GM23338 (cell line): ENCODE data around the gene PAK1. TPM values are rescaled to one million over a fixed set of nuclear protein-coding genes. Genes with fewer than 3 reads are reported as not detected.

Source experiments
- ATAC-seq: fragments of 200-7000 bp; cut with Tn5 transposase; 3 replicates; pipeline ENCODE4 v1.9.1; 2020
- DNase-seq: peaks from one replicate; pipeline ENCODE4 v3.0.0-alpha.2; 2015; ENCODE audit warnings: low spot score
- H2AFZ ChIP-seq: fragments of 200-600 bp; sonication (generic); 2 replicates; pipeline ENCODE4 v1.8.0; 2016; ENCODE audit warnings: antibody characterized with exemption, mild to moderate bottlenecking, moderate library complexity
- H3F3A ChIP-seq: fragments of 200-600 bp; sonication (generic); replicated peaks from 2 replicates; pipeline ENCODE4 v1.8.0; 2017; ENCODE audit warnings: antibody characterized with exemption, mixed run types, low read depth
- H3K27ac ChIP-seq: fragments of 200-600 bp; sonication (generic); 2 replicates; pipeline ENCODE4 v1.6.1; 2016; ENCODE audit warnings: low read depth
- H3K27me3 ChIP-seq: fragments of 200-600 bp; sonication (generic); 2 replicates; pipeline ENCODE4 v1.8.0; 2016; ENCODE audit warnings: mild to moderate bottlenecking, mixed run types, moderate library complexity; ENCODE audit not compliant: insufficient read depth
- H3K36me3 ChIP-seq: fragments of 200-600 bp; sonication (generic); 2 replicates; pipeline ENCODE4 v1.8.0; 2016; ENCODE audit warnings: mild to moderate bottlenecking; ENCODE audit not compliant: insufficient read depth
- H3K4me1 ChIP-seq: fragments of 200-600 bp; sonication (generic); 2 replicates; pipeline ENCODE4 v1.8.0; 2016; ENCODE audit warnings: mild to moderate bottlenecking, moderate library complexity; ENCODE audit not compliant: insufficient read depth
- H3K4me2 ChIP-seq: fragments of 200-600 bp; sonication (generic); 2 replicates; pipeline ENCODE4 v1.7.1; 2017; ENCODE audit warnings: mixed run types
- H3K4me3 ChIP-seq: fragments of 200-600 bp; sonication (generic); 2 replicates; pipeline ENCODE4 v1.6.1; 2016; ENCODE audit warnings: mixed run types
- H3K79me2 ChIP-seq: fragments of 200-600 bp; sonication (generic); replicated peaks from 2 replicates; pipeline ENCODE4 v1.8.0; 2017; ENCODE audit warnings: mild to moderate bottlenecking; ENCODE audit not compliant: insufficient read depth
- H3K9me2 ChIP-seq: fragments of 200-600 bp; sonication (generic); 2 replicates; pipeline ENCODE4 v1.8.0; 2017; ENCODE audit not compliant: insufficient read depth
- H4K20me1 ChIP-seq: fragments of 200-600 bp; sonication (generic); replicated peaks from 2 replicates; pipeline ENCODE4 v1.8.0; 2017; ENCODE audit warnings: mild to moderate bottlenecking; ENCODE audit not compliant: insufficient read depth
- H3K27ac Mint-ChIP-seq: 2 replicates; pipeline ENCODE4 v1.8.0; 2020; ENCODE audit warnings: inconsistent platforms, mild to moderate bottlenecking, moderate library complexity, mixed read lengths
- H3K27me3 Mint-ChIP-seq: 3 replicates; pipeline ENCODE4 v1.8.0; 2022; ENCODE audit warnings: low read depth, mild to moderate bottlenecking, moderate library complexity, mixed read lengths, inconsistent platforms; ENCODE audit not compliant: insufficient read depth, poor library complexity
- H3K36me3 Mint-ChIP-seq: 3 replicates; pipeline ENCODE4 v1.8.0; 2021; ENCODE audit warnings: low read depth, mild to moderate bottlenecking, inconsistent platforms, moderate library complexity, mixed read lengths
- H3K4me1 Mint-ChIP-seq: 3 replicates; pipeline ENCODE4 v1.8.0; 2020; ENCODE audit warnings: mild to moderate bottlenecking, inconsistent platforms, mixed read lengths
- H3K4me3 Mint-ChIP-seq: 3 replicates; pipeline ENCODE4 v1.8.0; 2021; ENCODE audit warnings: moderate library complexity, mild to moderate bottlenecking, inconsistent platforms, mixed read lengths
- H3K9me3 Mint-ChIP-seq: 3 replicates; pipeline ENCODE4 v1.8.0; 2020; ENCODE audit warnings: moderate library complexity, mild to moderate bottlenecking, inconsistent platforms, mixed read lengths
- CREB1 ChIP-seq: fragments of 250-450 bp; sonication (Bioruptor Pico); IDR thresholded peaks from 2 replicates; pipeline ENCODE4 v1.5.0; 2020; ENCODE audit warnings: low read depth, mild to moderate bottlenecking, moderate library complexity
- CTCF ChIP-seq, 2 experiments: fragments of 200-600 bp in 1 of 2; sonication (generic) in 1 of 2; conservative IDR thresholded peaks; 2 replicates each; pipeline versions ENCODE4 v1.5.1 to v1.6.1; 2016 to 2017; ENCODE audit warnings: antibody characterized with exemption in 2 of 2, low read depth in 2 of 2, mild to moderate bottlenecking in 2 of 2, moderate library complexity in 1 of 2
- ETS1 ChIP-seq: IDR thresholded peaks from 2 replicates; pipeline ENCODE4 v1.6.1; 2016; ENCODE audit warnings: antibody characterized with exemption
- EZH2 ChIP-seq: fragments of 200-600 bp; sonication (generic); IDR thresholded peaks from one replicate; pipeline ENCODE4 v1.8.0; 2017; ENCODE audit warnings: antibody characterized with exemption, mild to moderate bottlenecking, low read depth; ENCODE audit not compliant: unreplicated experiment
- EZH2phosphoT487 ChIP-seq: fragments of 200-600 bp; sonication (generic); IDR thresholded peaks from one replicate; pipeline ENCODE4 v1.8.1; 2018; ENCODE audit warnings: antibody characterized with exemption; ENCODE audit not compliant: unreplicated experiment
- JUNB ChIP-seq: IDR thresholded peaks from one replicate; pipeline ENCODE4 v1.6.1; 2016; ENCODE audit warnings: antibody characterized with exemption; ENCODE audit not compliant: unreplicated experiment
- NANOG ChIP-seq: IDR thresholded peaks from 2 replicates; pipeline ENCODE4 v1.6.1; 2016; ENCODE audit warnings: antibody characterized with exemption, borderline replicate concordance
- POLR2AphosphoS5 ChIP-seq: IDR thresholded peaks from 2 replicates; pipeline ENCODE4 v1.6.1; 2016; ENCODE audit warnings: antibody characterized with exemption, low read depth
- REST ChIP-seq: IDR thresholded peaks from one replicate; pipeline ENCODE4 v1.6.1; 2018; ENCODE audit warnings: antibody characterized with exemption; ENCODE audit not compliant: unreplicated experiment
- STAT1 ChIP-seq: IDR thresholded peaks from one replicate; pipeline ENCODE4 v1.6.1; 2016; ENCODE audit warnings: antibody characterized with exemption; ENCODE audit not compliant: unreplicated experiment
- ZNF114 ChIP-seq: fragments of 250-450 bp; sonication (Bioruptor Pico); IDR thresholded peaks from 2 replicates; pipeline ENCODE4 v1.5.0; 2020; ENCODE audit warnings: mild to moderate bottlenecking, moderate library complexity
- ZNF331 ChIP-seq: fragments of 250-450 bp; sonication (Bioruptor Pico); IDR thresholded peaks from 2 replicates; pipeline ENCODE4 v1.5.0; 2020; ENCODE audit warnings: low read depth, mild to moderate bottlenecking, moderate library complexity
- ZNF462 ChIP-seq: fragments of 250-450 bp; sonication (Bioruptor Pico); IDR thresholded peaks from 2 replicates; pipeline ENCODE4 v1.5.0; 2020; ENCODE audit warnings: mild to moderate bottlenecking, moderate library complexity
- polyA plus RNA-seq: library from polyadenylated mRNA; unstranded; fragments of >200 nt; fragmentation: Nextera tagmentation; extraction: Ambion mirVana; gene quantifications from 2 replicates; pipeline ENCODE4 v1.2.1, GENCODE V29; 2016
- total RNA-seq: library from RNA; depleted of rRNA; stranded (reverse); fragments of >200 nt; shearing (Covaris generic); gene quantifications from 2 replicates; pipeline ENCODE4 v1.2.3, GENCODE V29; 2014

PAK1 gene
- total and polyA plus RNA-seq, 2 experiments from 2014 or later: 102 to 175 TPM

- no peaks in the 10 kb centered on the region for H3K4me1 Mint-ChIP-seq
- Histone ChIP-seq H4K20me1 (no peaks in the 10 kb centered on the region), H3K27ac (no peak overlapping the region), H3K4me1 (no peaks in the 10 kb centered on the region), H3K27me3 (no peaks in the 10 kb centered on the region), H3K79me2 (no peaks in the 10 kb centered on the region), H2AFZ (no peak overlapping the region), H3K9me2 (no peaks in the 10 kb centered on the region), H3K36me3 (no peaks in the 10 kb centered on the region), H3K4me3 (no peak overlapping the region), H3F3A (no peaks in the 10 kb centered on the region), H3K4me2 (no peak overlapping the region)
- DNase-seq (no peak), ATAC-seq (no peak)
- H3K27ac Mint-ChIP-seq: no peak overlapping the region
- H3K27me3 Mint-ChIP-seq: no peaks in the 10 kb centered on the region
- no peak overlapping the region for H3K4me3 Mint-ChIP-seq
- no peaks in the 10 kb centered on the region for H3K9me3 Mint-ChIP-seq
- TF ChIP-seq ZNF331 (no peak), POLR2AphosphoS5 (no peak), CTCF (conservative IDR thresholded peaks at IDR 0.05; ENCODE audit: low read depth in 2 of 2) (no peak), ETS1 (no peak), EZH2phosphoT487 (no peak), NANOG (no peak), JUNB (no peak), REST (no peak), ZNF462 (CRISPR knock-in tag) (no peak), EZH2 (no peak), CREB1 (CRISPR knock-in tag) (no peak), ZNF114 (no peak), STAT1 (no peak)
- no peaks in the 10 kb centered on the region for H3K36me3 Mint-ChIP-seq
Measured at GRCh38 chr11:77283101-77283500, 190.8 kb downstream of the PAK1 start.
